NCI-H187 treated with DMSO at 0.1 percent for 48 hours (cell line): ENCODE results near the gene APBA2.
"Not testable (repeated sequence)": the region's sequence is repeated elsewhere in the genome, so short reads cannot be mapped to it uniquely, and the experiment has no call there.

Source experiments
- DNase-seq: peaks from one replicate; lab custom pipeline; 2025; lab: John Stamatoyannopoulos, UW

APBA2 gene

DNA sequence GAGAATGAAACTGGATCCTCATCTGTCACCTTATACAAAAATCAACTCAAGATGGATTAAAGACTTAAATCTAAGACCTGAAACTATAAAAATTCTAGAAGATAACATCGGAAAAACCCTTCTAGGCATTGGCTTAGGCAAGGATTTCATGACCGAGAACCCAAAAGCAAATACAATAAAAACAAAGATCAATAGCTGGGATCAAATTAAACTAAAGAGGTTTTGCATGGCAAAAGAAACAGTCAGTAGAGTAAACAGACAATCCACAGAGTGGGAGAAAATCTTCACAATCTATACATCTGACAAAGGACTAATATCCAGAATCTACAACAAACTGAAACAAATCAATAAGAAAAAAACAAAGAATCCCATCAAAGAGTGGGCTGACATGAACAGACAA, 281.3 kb downstream of the APBA2 start:
- not testable (repeated sequence) for DNase-seq
